Panc1 (cell line): ENCODE results near the gene ERG28. TPM values are rescaled to one million over a fixed set of nuclear protein-coding genes. Genes with fewer than 3 reads are reported as not detected.

Source experiments
- ATAC-seq: fragments of 200-7000 bp; cut with Tn5 transposase; 2 replicates; pipeline ENCODE4 v1.9.1; 2020; ENCODE audit warnings: mild to moderate bottlenecking, moderate library complexity
- BruUV-seq: library from RNA; stranded (reverse); fragments of 400-500 nt; replicated peaks from 2 replicates; lab custom pipeline; 2021; lab: Mats Ljungman, UMichigan
- CTCF ChIA-PET: fragments of 300-600 bp; sonication (Branson Sonifier 250); formaldehyde crosslinking; loops from one replicate; lab custom pipeline; 2022; ENCODE audit warnings: antibody characterized with exemption; lab: Charles Lee
- POLR2A ChIA-PET: fragments of 300-600 bp; sonication (Branson Sonifier 250); formaldehyde crosslinking; loops from one replicate; lab custom pipeline; 2022; ENCODE audit warnings: antibody characterized with exemption; lab: Charles Lee
- DNase-seq: peaks from one replicate; pipeline ENCODE4 v3.0.0-alpha.2; 2010; ENCODE audit warnings: low read depth, low spot score
- H3K27ac ChIP-seq: 2 replicates; pipeline ENCODE4 v1.5.1; 2011; ENCODE audit warnings: mild to moderate bottlenecking, low read length, inconsistent platforms
- H3K27me3 ChIP-seq: fragments of 200-500 bp; sonication (Bioruptor generic); 2 replicates; pipeline ENCODE4 v1.6.0; 2014; ENCODE audit warnings: low read length, inconsistent platforms; ENCODE audit not compliant: control insufficient read depth, insufficient read depth
- H3K36me3 ChIP-seq: fragments of 200-500 bp; sonication (Bioruptor generic); 2 replicates; pipeline ENCODE4 v1.5.1; 2014; ENCODE audit warnings: inconsistent platforms, mild to moderate bottlenecking, low read length, moderate library complexity; ENCODE audit not compliant: control insufficient read depth, insufficient read depth
- H3K4me1 ChIP-seq: 2 replicates; pipeline ENCODE4 v1.5.1; 2011; ENCODE audit warnings: inconsistent platforms, mild to moderate bottlenecking, low read length, moderate library complexity; ENCODE audit not compliant: control insufficient read depth, insufficient read depth
- H3K4me3 ChIP-seq, 2 experiments: 2 replicates each; pipeline ENCODE4 v1.5.1; 2011 to 2012; ENCODE audit warnings: low read depth in 2 of 2, low read length in 2 of 2, mild to moderate bottlenecking in 2 of 2, inconsistent platforms in 1 of 2, moderate library complexity in 1 of 2
- H3K9me3 ChIP-seq: fragments of 200-500 bp; sonication (Bioruptor generic); 2 replicates; pipeline ENCODE4 v1.5.1; 2014; ENCODE audit warnings: low read depth, mild to moderate bottlenecking, inconsistent platforms, low read length, moderate library complexity; ENCODE audit not compliant: control insufficient read depth, insufficient read depth
- POLR2AphosphoS5 ChIP-seq: IDR thresholded peaks from 2 replicates; pipeline ENCODE4 v1.6.1; 2012; ENCODE audit warnings: mild to moderate bottlenecking, low read depth, low read length, moderate library complexity
- SIN3A ChIP-seq: IDR thresholded peaks from 2 replicates; pipeline ENCODE4 v1.6.1; 2012; ENCODE audit warnings: low read depth, mild to moderate bottlenecking, low read length, moderate library complexity, borderline replicate concordance; ENCODE audit not compliant: insufficient read depth
- TCF7L2 ChIP-seq: IDR thresholded peaks from 2 replicates; pipeline ENCODE4 v1.6.1; 2011; ENCODE audit warnings: mild to moderate bottlenecking, low read depth, low read length, inconsistent platforms
- in situ Hi-C: cut with HindIII; loops from 2 replicates; pipeline ENCODE4 v1.10.0; 2016; ENCODE audit warnings: low sequenced_read_pairs, low pct_unique_long_range_greater_than_20kb
- intact Hi-C: fragments of 100-400 bp; cut with micrococcal nuclease; formaldehyde crosslinking; loops from one replicate; pipeline ENCODE4 v1.10.0; 2022; ENCODE audit not compliant: unreplicated experiment
- total RNA-seq: library from RNA; stranded (reverse); gene quantifications from one replicate; pipeline ENCODE4 v1.2.1, GENCODE V29; 2021; ENCODE audit not compliant: unreplicated experiment
- TF ChIP-seq, protein P1 (sequence below), 2 experiments: IDR thresholded peaks; 2 replicates each; pipeline ENCODE4 v1.6.1; 2011 to 2012; ENCODE audit warnings: low read depth in 2 of 2, control low read depth in 1 of 2, low read length in 1 of 2, mild to moderate bottlenecking in 1 of 2, moderate library complexity in 1 of 2; ENCODE audit not compliant: insufficient read depth in 1 of 2
- TF ChIP-seq, protein P2 (sequence below): fragments of 450-650 bp; IDR thresholded peaks from 2 replicates; pipeline ENCODE4 v1.5.1; 2017; ENCODE audit warnings: mild to moderate bottlenecking

ERG28 gene
- total RNA-seq, 1 experiment from 2014 or later: 23.1 TPM

DNA sequence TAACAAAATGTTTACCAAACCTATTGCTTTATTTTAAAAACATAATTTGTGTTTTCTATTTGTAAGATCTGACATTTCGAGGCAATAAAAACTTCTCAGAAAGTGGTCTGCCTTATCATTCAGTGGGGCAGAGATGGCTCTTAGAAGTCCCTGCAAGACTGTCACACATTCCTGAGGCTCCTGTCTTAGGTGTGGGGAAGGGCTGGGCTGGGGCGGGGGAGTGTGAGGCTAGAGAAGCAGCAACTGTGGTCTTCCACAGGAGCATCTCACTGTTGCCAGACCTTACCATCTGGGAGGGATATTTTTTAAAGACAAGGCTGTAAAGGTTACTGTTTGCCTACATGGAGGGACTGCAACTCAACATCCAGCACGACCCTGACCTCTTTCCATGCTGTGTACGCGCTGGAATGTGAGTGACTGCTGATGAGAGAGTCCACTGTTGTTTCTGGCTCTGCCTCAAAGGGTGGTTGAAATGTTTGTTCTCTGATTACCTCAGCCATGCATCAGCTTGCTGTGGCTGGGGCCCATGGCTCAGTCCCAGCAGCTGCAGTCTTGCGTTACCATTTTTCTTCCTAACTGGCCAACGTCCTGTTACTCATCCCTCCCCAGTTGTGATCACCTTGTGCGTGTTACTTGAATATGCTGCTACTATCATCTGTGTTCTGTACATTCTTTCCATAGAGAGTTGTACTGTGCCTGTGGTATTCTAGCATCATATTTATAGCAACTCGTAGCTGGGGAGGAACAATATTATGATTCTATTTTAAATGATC lies 12.4 kb downstream of the ERG28 start:
- ChIA-PET CTCF (interaction anchor here (0.7 kb wide), 1 partner anchor 71 kb away, joined by 3 read pairs; no protein-coding TSS in a partner anchor), POLR2A (interaction anchor here (0.5 to 0.6 kb wide), 2 partner anchors 15 to 1039 kb away, joined by 3 read pairs; no protein-coding TSS in a partner anchor)
- H3K4me3 ChIP-seq: no peak overlapping the region
- H3K27ac ChIP-seq: peak overlapping the region; percentile 68
- DNase-seq (peak; percentile 92), ATAC-seq (peak; percentile 95)
- peaks cover 8% of the 10 kb centered on the region; the same call in 1 of the 2 replicates for H3K36me3 ChIP-seq
- intact Hi-C loops: no loop called here
- no TSS peak for BruUV-seq
- H3K9me3 ChIP-seq: no peaks in the 10 kb centered on the region
- H3K4me1 ChIP-seq: peaks cover 23% of the 10 kb centered on the region
- no peaks in the 10 kb centered on the region for H3K27me3 ChIP-seq
- in situ Hi-C loops: no loop called here
- TF ChIP-seq POLR2AphosphoS5 (peak; percentile 83), SIN3A (no peak), TCF7L2 (peak; percentile 99)
- TF ChIP-seq, protein P1, sequence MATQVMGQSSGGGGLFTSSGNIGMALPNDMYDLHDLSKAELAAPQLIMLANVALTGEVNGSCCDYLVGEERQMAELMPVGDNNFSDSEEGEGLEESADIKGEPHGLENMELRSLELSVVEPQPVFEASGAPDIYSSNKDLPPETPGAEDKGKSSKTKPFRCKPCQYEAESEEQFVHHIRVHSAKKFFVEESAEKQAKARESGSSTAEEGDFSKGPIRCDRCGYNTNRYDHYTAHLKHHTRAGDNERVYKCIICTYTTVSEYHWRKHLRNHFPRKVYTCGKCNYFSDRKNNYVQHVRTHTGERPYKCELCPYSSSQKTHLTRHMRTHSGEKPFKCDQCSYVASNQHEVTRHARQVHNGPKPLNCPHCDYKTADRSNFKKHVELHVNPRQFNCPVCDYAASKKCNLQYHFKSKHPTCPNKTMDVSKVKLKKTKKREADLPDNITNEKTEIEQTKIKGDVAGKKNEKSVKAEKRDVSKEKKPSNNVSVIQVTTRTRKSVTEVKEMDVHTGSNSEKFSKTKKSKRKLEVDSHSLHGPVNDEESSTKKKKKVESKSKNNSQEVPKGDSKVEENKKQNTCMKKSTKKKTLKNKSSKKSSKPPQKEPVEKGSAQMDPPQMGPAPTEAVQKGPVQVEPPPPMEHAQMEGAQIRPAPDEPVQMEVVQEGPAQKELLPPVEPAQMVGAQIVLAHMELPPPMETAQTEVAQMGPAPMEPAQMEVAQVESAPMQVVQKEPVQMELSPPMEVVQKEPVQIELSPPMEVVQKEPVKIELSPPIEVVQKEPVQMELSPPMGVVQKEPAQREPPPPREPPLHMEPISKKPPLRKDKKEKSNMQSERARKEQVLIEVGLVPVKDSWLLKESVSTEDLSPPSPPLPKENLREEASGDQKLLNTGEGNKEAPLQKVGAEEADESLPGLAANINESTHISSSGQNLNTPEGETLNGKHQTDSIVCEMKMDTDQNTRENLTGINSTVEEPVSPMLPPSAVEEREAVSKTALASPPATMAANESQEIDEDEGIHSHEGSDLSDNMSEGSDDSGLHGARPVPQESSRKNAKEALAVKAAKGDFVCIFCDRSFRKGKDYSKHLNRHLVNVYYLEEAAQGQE (IDR thresholded peaks at IDR 0.05; ENCODE audit: insufficient read depth in 1 of 2, low read depth in 2 of 2, low read length in 1 of 2): no peak
- TF ChIP-seq, protein P2, sequence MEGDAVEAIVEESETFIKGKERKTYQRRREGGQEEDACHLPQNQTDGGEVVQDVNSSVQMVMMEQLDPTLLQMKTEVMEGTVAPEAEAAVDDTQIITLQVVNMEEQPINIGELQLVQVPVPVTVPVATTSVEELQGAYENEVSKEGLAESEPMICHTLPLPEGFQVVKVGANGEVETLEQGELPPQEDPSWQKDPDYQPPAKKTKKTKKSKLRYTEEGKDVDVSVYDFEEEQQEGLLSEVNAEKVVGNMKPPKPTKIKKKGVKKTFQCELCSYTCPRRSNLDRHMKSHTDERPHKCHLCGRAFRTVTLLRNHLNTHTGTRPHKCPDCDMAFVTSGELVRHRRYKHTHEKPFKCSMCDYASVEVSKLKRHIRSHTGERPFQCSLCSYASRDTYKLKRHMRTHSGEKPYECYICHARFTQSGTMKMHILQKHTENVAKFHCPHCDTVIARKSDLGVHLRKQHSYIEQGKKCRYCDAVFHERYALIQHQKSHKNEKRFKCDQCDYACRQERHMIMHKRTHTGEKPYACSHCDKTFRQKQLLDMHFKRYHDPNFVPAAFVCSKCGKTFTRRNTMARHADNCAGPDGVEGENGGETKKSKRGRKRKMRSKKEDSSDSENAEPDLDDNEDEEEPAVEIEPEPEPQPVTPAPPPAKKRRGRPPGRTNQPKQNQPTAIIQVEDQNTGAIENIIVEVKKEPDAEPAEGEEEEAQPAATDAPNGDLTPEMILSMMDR: no peak

DNA sequence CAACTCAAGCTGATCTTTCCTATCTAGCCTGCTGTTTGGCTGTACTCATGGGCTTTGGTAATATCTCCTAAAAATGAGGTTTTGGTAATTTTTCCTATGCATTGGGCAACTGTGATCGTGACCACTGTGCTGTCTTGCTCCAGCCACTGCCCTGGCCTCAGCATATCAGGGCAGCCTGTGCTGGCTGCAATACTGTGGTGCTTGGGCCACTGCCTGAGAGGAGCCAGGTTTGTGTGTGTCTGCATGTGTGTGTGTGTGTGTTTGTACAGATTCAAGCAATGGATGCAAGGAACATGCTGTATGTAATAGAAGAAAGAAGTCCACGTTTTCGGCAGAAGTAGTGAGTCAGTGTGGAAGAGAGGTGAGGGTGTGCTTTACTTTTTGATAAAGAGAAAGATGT lies 13.0 kb downstream of the ERG28 start:
- Histone ChIP-seq H3K4me3 (no peak overlapping the region), H3K27ac (peak overlapping the region; percentile 68), H3K4me1 (peaks cover 23% of the 10 kb centered on the region), H3K27me3 (no peaks in the 10 kb centered on the region), H3K36me3 (peaks cover 8% of the 10 kb centered on the region; the same call in 1 of the 2 replicates), H3K9me3 (no peaks in the 10 kb centered on the region)
- ATAC-seq: peak; percentile 37; the same call in 1 of the 2 replicates
- CTCF ChIA-PET: no interaction called here
- no peak for DNase-seq
- no peak for TF ChIP-seq POLR2AphosphoS5
- TF ChIP-seq, protein P2: no peak
- no peak for TF ChIP-seq SIN3A
- TF ChIP-seq, protein P1 (IDR thresholded peaks at IDR 0.05; ENCODE audit: insufficient read depth in 1 of 2, low read depth in 2 of 2, low read length in 1 of 2): no peak
- no peak for TF ChIP-seq TCF7L2
- no TSS peak for BruUV-seq
- in situ Hi-C loops (no loop called here), intact Hi-C loops (no loop called here)
- POLR2A ChIA-PET: no interaction called here
